ENCODE data around the gene AGAP1. TPM values are rescaled to one million over a fixed set of nuclear protein-coding genes. Genes with fewer than 3 reads are reported as not detected.

The AGAP1 gene
- total RNA-seq, 1 donor from 2014 or later, result 17.5 TPM

DNA sequence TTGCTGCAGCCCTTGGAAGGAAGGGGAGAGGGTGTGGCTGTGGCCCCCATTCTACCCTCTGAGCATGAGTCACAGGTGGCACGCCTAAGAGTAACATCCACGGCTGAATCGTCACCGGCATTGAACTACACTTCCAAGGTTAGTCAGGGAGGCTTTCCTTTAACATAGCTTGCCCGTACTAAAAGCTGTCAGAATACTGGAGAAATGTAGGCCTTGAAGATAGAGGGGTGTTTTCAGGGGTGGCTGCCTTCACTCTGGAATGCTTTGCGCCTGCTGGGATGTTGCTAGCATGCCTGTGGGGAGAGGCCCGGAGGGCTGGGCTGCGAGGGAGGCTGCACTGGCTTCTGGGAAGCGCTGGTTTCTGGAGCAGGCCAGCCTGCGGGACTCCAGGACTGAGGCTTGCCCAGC, 333.7 kb downstream of the AGAP1 start:
- H3K4me3 ChIP-seq (ENCODE audit: low read depth, low read length), result no peak overlapping the region
- TF ChIP-seq, protein P1, sequence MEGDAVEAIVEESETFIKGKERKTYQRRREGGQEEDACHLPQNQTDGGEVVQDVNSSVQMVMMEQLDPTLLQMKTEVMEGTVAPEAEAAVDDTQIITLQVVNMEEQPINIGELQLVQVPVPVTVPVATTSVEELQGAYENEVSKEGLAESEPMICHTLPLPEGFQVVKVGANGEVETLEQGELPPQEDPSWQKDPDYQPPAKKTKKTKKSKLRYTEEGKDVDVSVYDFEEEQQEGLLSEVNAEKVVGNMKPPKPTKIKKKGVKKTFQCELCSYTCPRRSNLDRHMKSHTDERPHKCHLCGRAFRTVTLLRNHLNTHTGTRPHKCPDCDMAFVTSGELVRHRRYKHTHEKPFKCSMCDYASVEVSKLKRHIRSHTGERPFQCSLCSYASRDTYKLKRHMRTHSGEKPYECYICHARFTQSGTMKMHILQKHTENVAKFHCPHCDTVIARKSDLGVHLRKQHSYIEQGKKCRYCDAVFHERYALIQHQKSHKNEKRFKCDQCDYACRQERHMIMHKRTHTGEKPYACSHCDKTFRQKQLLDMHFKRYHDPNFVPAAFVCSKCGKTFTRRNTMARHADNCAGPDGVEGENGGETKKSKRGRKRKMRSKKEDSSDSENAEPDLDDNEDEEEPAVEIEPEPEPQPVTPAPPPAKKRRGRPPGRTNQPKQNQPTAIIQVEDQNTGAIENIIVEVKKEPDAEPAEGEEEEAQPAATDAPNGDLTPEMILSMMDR (conservative IDR thresholded peaks at IDR 0.05; ENCODE audit: low read depth, low read length), result no peak
- DNase-seq (ENCODE audit: low read depth), result no peak

DNA sequence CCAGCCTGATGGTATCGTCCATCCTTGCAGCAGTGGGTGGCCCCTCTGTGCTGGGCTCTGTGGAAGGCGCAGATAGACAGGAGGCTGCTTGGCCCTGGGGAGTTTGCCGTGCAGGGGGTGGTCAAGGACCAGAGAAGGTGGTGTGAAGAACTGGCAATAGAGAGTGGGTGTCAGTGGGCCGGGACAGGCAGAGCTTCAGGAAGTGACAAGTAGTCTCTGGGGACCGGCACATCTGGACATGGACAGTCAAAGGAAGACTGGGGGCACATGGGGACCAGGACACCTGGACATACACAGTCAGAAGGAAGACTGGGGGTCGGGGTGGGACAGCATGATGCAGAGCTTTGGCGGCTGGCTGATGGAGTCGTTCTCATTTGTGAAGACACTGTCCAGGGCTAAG, 335.9 kb downstream of the AGAP1 start:
- no peak overlapping the region for H3K4me3 ChIP-seq (ENCODE audit: low read depth, low read length)
- TF ChIP-seq, protein P1 (conservative IDR thresholded peaks at IDR 0.05; ENCODE audit: low read depth, low read length), result no peak
- DNase-seq (ENCODE audit: low read depth), result no peak

DNA sequence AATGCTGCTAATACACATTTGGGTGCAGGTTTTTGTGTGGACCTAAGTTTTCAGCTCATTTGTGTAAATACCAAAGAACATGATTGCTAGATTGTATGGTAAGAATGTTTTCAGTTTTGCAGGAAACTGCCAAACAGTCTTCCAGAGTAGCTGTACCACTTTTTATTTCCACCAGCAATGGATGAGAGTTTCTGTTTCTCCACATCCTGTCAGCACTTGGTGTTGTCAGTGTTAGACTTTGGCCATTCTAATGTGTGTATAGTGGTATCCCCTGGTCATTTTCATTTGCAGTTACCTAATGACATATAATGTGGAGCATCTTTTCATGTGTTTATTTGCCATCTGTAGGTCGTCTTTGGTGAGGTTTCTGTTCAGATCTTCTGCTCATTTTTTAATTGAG, 337.9 kb downstream of the AGAP1 start:
- no peak for DNase-seq (ENCODE audit: low read depth)
- TF ChIP-seq, protein P1 (conservative IDR thresholded peaks at IDR 0.05; ENCODE audit: low read depth, low read length), result no peak

GRCh38 chr2:235832941-235833340, 339.1 kb downstream of the AGAP1 start:
- no peak for DNase-seq (ENCODE audit: low read depth)
- TF ChIP-seq, protein P1 (conservative IDR thresholded peaks at IDR 0.05; ENCODE audit: low read depth, low read length), result no peak
- no peak overlapping the region for H3K4me3 ChIP-seq (ENCODE audit: low read depth, low read length)

More for the DNA sequence above, 337.9 kb downstream of the AGAP1 start:
- no peak overlapping the region for H3K4me3 ChIP-seq (ENCODE audit: low read depth, low read length)

GRCh38 chr2:235833971-235834620, 340.3 kb downstream of the AGAP1 start:
- no peak for DNase-seq (ENCODE audit: low read depth)
- TF ChIP-seq, protein P1 (conservative IDR thresholded peaks at IDR 0.05; ENCODE audit: low read depth, low read length), result no peak
- no peak overlapping the region for H3K4me3 ChIP-seq (ENCODE audit: low read depth, low read length)

GRCh38 chr2:235834781-235835180, 340.9 kb downstream of the AGAP1 start:
- no peak for DNase-seq (ENCODE audit: low read depth)
- TF ChIP-seq, protein P1 (conservative IDR thresholded peaks at IDR 0.05; ENCODE audit: low read depth, low read length), result no peak

GRCh38 chr2:235835810-235836209, 342.0 kb downstream of the AGAP1 start:
- no peak for DNase-seq (ENCODE audit: low read depth)
- TF ChIP-seq, protein P1 (conservative IDR thresholded peaks at IDR 0.05; ENCODE audit: low read depth, low read length), result no peak
- H3K4me3 ChIP-seq (ENCODE audit: low read depth, low read length), result no peak overlapping the region

More at GRCh38 chr2:235834781-235835180, 340.9 kb downstream of the AGAP1 start:
- H3K4me3 ChIP-seq (ENCODE audit: low read depth, low read length), result no peak overlapping the region

Data from epithelial cell of proximal tubule (primary cell).